ENCODE data around the gene ROPN1.

The ROPN1 gene

GRCh38 chr3:123951522-123952447, 40.1 kb downstream of the ROPN1 start:
- TF ChIP-seq CTCF (IDR thresholded peaks at IDR 0.05; ENCODE audit: low read length): no peak
- no peak for TF ChIP-seq EZH2 (IDR thresholded peaks at IDR 0.05; ENCODE audit: borderline replicate concordance, low read length)
- H3K9me2 ChIP-seq (ENCODE audit: low read depth, low read length): no peaks in the 10 kb centered on the region
- peaks cover 10% of the 10 kb centered on the region for H3K4me1 ChIP-seq (ENCODE audit: insufficient read depth, low read length, severe bottlenecking)
- H4K20me1 ChIP-seq (ENCODE audit: insufficient read depth, low read length): no peaks in the 10 kb centered on the region
- H3K27ac ChIP-seq (ENCODE audit: low read depth, low read length, poor library complexity, severe bottlenecking): no peak overlapping the region
- no peaks in the 10 kb centered on the region; the same call in 1 of the 2 replicates for H3K79me2 ChIP-seq (ENCODE audit: insufficient read depth, low read length)
- no peaks in the 10 kb centered on the region for H3F3A ChIP-seq (ENCODE audit: insufficient read depth, low read length)
- no peak overlapping the region for H2AFZ ChIP-seq (ENCODE audit: low read length)
- H3K4me2 ChIP-seq (ENCODE audit: low read length): no peak overlapping the region
- H3K9ac ChIP-seq (ENCODE audit: low read length): no peak overlapping the region
- peaks cover 75% of the 10 kb centered on the region for H3K36me3 ChIP-seq (ENCODE audit: insufficient read depth, low read length)
- no peak overlapping the region for H3K4me3 ChIP-seq (ENCODE audit: low read depth, low read length, poor library complexity, severe bottlenecking)
- no peaks in the 10 kb centered on the region for H3K27me3 ChIP-seq (ENCODE audit: insufficient read depth, low read length)
- H3K9me3 ChIP-seq (ENCODE audit: low read length): no peaks in the 10 kb centered on the region

- no peak overlapping the region for H3K4me3 ChIP-seq (ENCODE audit: low read depth, low read length, poor library complexity, severe bottlenecking)
- no peak overlapping the region for H3K27ac ChIP-seq (ENCODE audit: low read depth, low read length, poor library complexity, severe bottlenecking)
- H3K36me3 ChIP-seq (ENCODE audit: insufficient read depth, low read length): peaks cover 82% of the 10 kb centered on the region
- no peak overlapping the region for H3K9ac ChIP-seq (ENCODE audit: low read length)
- no peaks in the 10 kb centered on the region; the same call in 1 of the 2 replicates for H3K79me2 ChIP-seq (ENCODE audit: insufficient read depth, low read length)
- no peaks in the 10 kb centered on the region for H4K20me1 ChIP-seq (ENCODE audit: insufficient read depth, low read length)
- no peak overlapping the region for H3K4me2 ChIP-seq (ENCODE audit: low read length)
- no peaks in the 10 kb centered on the region for H3F3A ChIP-seq (ENCODE audit: insufficient read depth, low read length)
- H2AFZ ChIP-seq (ENCODE audit: low read length): no peak overlapping the region
- H3K9me3 ChIP-seq (ENCODE audit: low read length): no peaks in the 10 kb centered on the region
- H3K9me2 ChIP-seq (ENCODE audit: low read depth, low read length): no peaks in the 10 kb centered on the region
- H3K4me1 ChIP-seq (ENCODE audit: insufficient read depth, low read length, severe bottlenecking): peaks cover 10% of the 10 kb centered on the region
- TF ChIP-seq EZH2 (IDR thresholded peaks at IDR 0.05; ENCODE audit: borderline replicate concordance, low read length) (no peak), CTCF (IDR thresholded peaks at IDR 0.05; ENCODE audit: low read length) (no peak)
- no peaks in the 10 kb centered on the region for H3K27me3 ChIP-seq (ENCODE audit: insufficient read depth, low read length)
Observed at GRCh38 chr3:123949641-123950040, 42.3 kb downstream of the ROPN1 start.

GRCh38 chr3:123948449-123948848, 43.5 kb downstream of the ROPN1 start:
- no peaks in the 10 kb centered on the region for H3K27me3 ChIP-seq (ENCODE audit: insufficient read depth, low read length)
- no peaks in the 10 kb centered on the region for H3F3A ChIP-seq (ENCODE audit: insufficient read depth, low read length)
- no peaks in the 10 kb centered on the region; the same call in 1 of the 2 replicates for H3K79me2 ChIP-seq (ENCODE audit: insufficient read depth, low read length)
- H3K36me3 ChIP-seq (ENCODE audit: insufficient read depth, low read length): peaks cover 87% of the 10 kb centered on the region
- H3K27ac ChIP-seq (ENCODE audit: low read depth, low read length, poor library complexity, severe bottlenecking): no peak overlapping the region
- H4K20me1 ChIP-seq (ENCODE audit: insufficient read depth, low read length): no peaks in the 10 kb centered on the region
- TF ChIP-seq CTCF (IDR thresholded peaks at IDR 0.05; ENCODE audit: low read length) (no peak), EZH2 (IDR thresholded peaks at IDR 0.05; ENCODE audit: borderline replicate concordance, low read length) (no peak)
- H3K9ac ChIP-seq (ENCODE audit: low read length): no peak overlapping the region
- H2AFZ ChIP-seq (ENCODE audit: low read length): no peak overlapping the region
- no peaks in the 10 kb centered on the region for H3K9me3 ChIP-seq (ENCODE audit: low read length)
- H3K4me1 ChIP-seq (ENCODE audit: insufficient read depth, low read length, severe bottlenecking): peaks cover 2% of the 10 kb centered on the region
- H3K4me3 ChIP-seq (ENCODE audit: low read depth, low read length, poor library complexity, severe bottlenecking): no peak overlapping the region
- no peaks in the 10 kb centered on the region for H3K9me2 ChIP-seq (ENCODE audit: low read depth, low read length)
- H3K4me2 ChIP-seq (ENCODE audit: low read length): no peak overlapping the region
